GM12878 (cell line): ENCODE measurements around the gene ARHGEF10L. TPM values are rescaled to one million over a fixed set of nuclear protein-coding genes. Genes with fewer than 3 reads are reported as not detected.

Source experiments
- ATAC-seq: fragments of 200-7000 bp; cut with Tn5 transposase; 3 replicates; pipeline ENCODE4 v1.9.1; 2020; ENCODE audit warnings: mild to moderate bottlenecking, moderate library complexity
- BruUV-seq: library from RNA; stranded (reverse); fragments of 400-500 nt; replicated peaks from 2 replicates; lab custom pipeline; 2021; lab: Mats Ljungman, UMichigan
- CTCF ChIA-PET: fragments of 300-600 bp; sonication (Branson Sonifier 250); formaldehyde crosslinking; extraction: SDS; loops from one replicate; lab custom pipeline; 2021; ENCODE audit warnings: inconsistent platforms; lab: Yijun Ruan, JAX
- POLR2A ChIA-PET: fragments of 350-600 bp; formaldehyde crosslinking; extraction: SDS; loops from one replicate; lab custom pipeline; 2021; ENCODE audit warnings: inconsistent platforms; lab: Charles Lee
- RAD21 ChIA-PET: fragments of 300-600 bp; sonication (Branson Sonifier 250); formaldehyde crosslinking; loops from one replicate; lab custom pipeline; 2023; ENCODE audit warnings: antibody characterized with exemption; ENCODE audit not compliant: unreplicated experiment; lab: Charles Lee
- SMC1A ChIA-PET: fragments of 300-600 bp; sonication (Branson Sonifier 250); formaldehyde crosslinking; loops from one replicate; lab custom pipeline; 2023; ENCODE audit not compliant: unreplicated experiment, uncharacterized antibody; lab: Charles Lee
- DNase-seq: peaks from one replicate; pipeline ENCODE4 v3.0.0-alpha.2; 2011; ENCODE audit warnings: low read depth, low spot score
- FAIRE-seq: peaks from 3 replicates; lab custom pipeline; 2011; peaks lifted over from hg19 to GRCh38; lab: Jason Lieb, UNC
- H2AFZ ChIP-seq: 2 replicates; pipeline ENCODE4 v1.6.0; 2011; ENCODE audit warnings: low read depth, low read length, control low read depth; ENCODE audit not compliant: control insufficient read depth
- H3K27ac ChIP-seq: 2 replicates; pipeline ENCODE4 v1.5.1; 2011; ENCODE audit warnings: control low read depth; ENCODE audit not compliant: control insufficient read depth, insufficient read depth
- H3K27me3 ChIP-seq, 2 experiments: replicated peaks in 1 of 2; 2 replicates each; pipeline versions ENCODE4 v1.6.0 to v1.6.1; 2011; ENCODE audit warnings: low read length in 1 of 2; ENCODE audit not compliant: control insufficient read depth in 2 of 2, insufficient read depth in 2 of 2
- H3K36me3 ChIP-seq, 2 experiments: 2 replicates each; pipeline ENCODE4 v1.5.1; 2011; ENCODE audit warnings: low read length in 1 of 2; ENCODE audit not compliant: control insufficient read depth in 2 of 2, insufficient read depth in 2 of 2
- H3K4me1 ChIP-seq: 2 replicates; pipeline ENCODE4 v1.6.1; 2011; ENCODE audit warnings: mild to moderate bottlenecking, low read length, moderate library complexity, mixed read lengths; ENCODE audit not compliant: control insufficient read depth, insufficient read depth
- H3K4me2 ChIP-seq: 2 replicates; pipeline ENCODE4 v1.6.0; 2011; ENCODE audit warnings: control low read depth; ENCODE audit not compliant: control insufficient read depth, insufficient read depth
- H3K4me3 ChIP-seq: fragments of 200-600 bp; sonication (generic); 2 replicates; pipeline ENCODE4 v1.5.1; 2016
- H3K79me2 ChIP-seq: 2 replicates; pipeline ENCODE4 v1.6.0; 2011; ENCODE audit warnings: low read length; ENCODE audit not compliant: control insufficient read depth, insufficient read depth
- H3K9ac ChIP-seq: 2 replicates; pipeline ENCODE4 v1.8.0; 2011; ENCODE audit warnings: low read length, control low read depth, mixed read lengths; ENCODE audit not compliant: control insufficient read depth, insufficient read depth
- H3K9me3 ChIP-seq: replicated peaks from 3 replicates; pipeline ENCODE4 v1.5.1; 2011; ENCODE audit warnings: mild to moderate bottlenecking, low read length; ENCODE audit not compliant: control insufficient read depth, insufficient read depth
- H4K20me1 ChIP-seq: 2 replicates; pipeline ENCODE4 v1.6.0; 2011; ENCODE audit not compliant: control insufficient read depth, insufficient read depth
- BRCA1 ChIP-seq: IDR thresholded peaks from 2 replicates; pipeline ENCODE4 v1.6.1; 2011; ENCODE audit warnings: low read depth, low read length, improper control_type of control experiment
- EGR1 ChIP-seq, 2 experiments: IDR thresholded peaks; 1 replicate in 1 of 2; 2 replicates in 1 of 2; pipeline ENCODE4 v1.6.1; 2011 to 2012; ENCODE audit warnings: low read depth in 2 of 2, low read length in 2 of 2, borderline replicate concordance in 1 of 2, mild to moderate bottlenecking in 1 of 2, moderate library complexity in 1 of 2
- GABPA ChIP-seq: IDR thresholded peaks from 2 replicates; pipeline ENCODE4 v1.6.1; 2014; ENCODE audit warnings: antibody characterized with exemption, low read depth, mild to moderate bottlenecking, inconsistent platforms
- GATAD2B ChIP-seq: fragments of 450-650 bp; conservative IDR thresholded peaks from 2 replicates; pipeline ENCODE4 v1.6.1; 2017; ENCODE audit warnings: low read depth, mild to moderate bottlenecking, moderate library complexity
- KDM1A ChIP-seq: fragments of 200-600 bp; sonication (generic); IDR thresholded peaks from 2 replicates; pipeline ENCODE4 v1.6.1; 2016; ENCODE audit warnings: borderline replicate concordance
- NR2C2 ChIP-seq: IDR thresholded peaks from 2 replicates; pipeline ENCODE4 v1.6.1; 2011; ENCODE audit warnings: borderline replicate concordance, low read depth; ENCODE audit not compliant: control insufficient read depth, insufficient read length
- PBX3 ChIP-seq: IDR thresholded peaks from 2 replicates; pipeline ENCODE4 v1.6.1; 2011; ENCODE audit warnings: mild to moderate bottlenecking, low read depth, low read length, moderate library complexity; ENCODE audit not compliant: insufficient replicate concordance
- WRNIP1 ChIP-seq: IDR thresholded peaks from 2 replicates; pipeline ENCODE4 v1.6.1; 2011; ENCODE audit warnings: low read depth, low read length, improper control_type of control experiment, borderline replicate concordance
- ZNF207 ChIP-seq: fragments of 450-650 bp; IDR thresholded peaks from 2 replicates; pipeline ENCODE4 v1.6.1; 2014; ENCODE audit warnings: antibody characterized with exemption, mild to moderate bottlenecking, borderline replicate concordance
- WGBS: methylation state at CpG from one replicate; pipeline ENCODE4 v1.1.6; 2016; ENCODE audit warnings: low lambda C conversion rate; ENCODE audit not compliant: insufficient replicate concordance, insufficient coverage; ENCODE audit errors: missing lambda C conversion rate; 5-methylcytosine and 5-hydroxymethylcytosine counted together
- in situ Hi-C: fragments of 300-500 bp; cut with MboI; formaldehyde crosslinking; loops from 9 replicates; pipeline ENCODE4 v1.14.3; 2018; ENCODE audit warnings: mixed read lengths
- intact Hi-C: fragments of 100-400 bp; cut with micrococcal nuclease; formaldehyde crosslinking; loops from one replicate; pipeline ENCODE4 v1.14.2; 2022; ENCODE audit not compliant: unreplicated experiment
- polyA plus RNA-seq, 11 experiments: library from polyadenylated mRNA; depleted of rRNA in 4 of 11; unstranded in 6 of 11; stranded (reverse) in 5 of 11; fragments of >200 nt; fragmentation: Nextera tagmentation in 4 of 11; fragmentation: Illumina TruSeq in 1 of 11; extraction: Ambion mirVana in 4 of 11; extraction: Trizol in 1 of 11; gene quantifications; 1 replicate in 1 of 11; 2 replicates in 10 of 11; pipeline versions ENCODE4 v1.2.1 to v1.2.3, GENCODE V29; 2011 to 2016; ENCODE audit warnings: inconsistent platforms in 2 of 11, missing spikeins in 2 of 11, low read depth in 1 of 11
- total RNA-seq, 4 experiments: library from RNA; depleted of rRNA in 3 of 4; stranded (reverse); fragments of >200 nt in 3 of 4; fragmentation: Illumina TruSeq in 1 of 4; extraction: Trizol in 1 of 4; gene quantifications; 2 replicates each; pipeline versions ENCODE4 v1.2.1 to v1.2.3, GENCODE V29; 2013 to 2021

Gene ARHGEF10L
- total and polyA plus RNA-seq, 10 of the 15 experiments (the other 5 are each of a cell fraction or from before 2014, with no cell fraction given): 0.05 to 0.94 (median 0.28) TPM; not detected in 2

- no peaks in the 10 kb centered on the region for H4K20me1 ChIP-seq
- no peaks in the 10 kb centered on the region for H3K36me3 ChIP-seq
- H3K4me3 ChIP-seq: no peak overlapping the region
- WGBS: 54% methylated on average over 22 of the region's 22 CpGs
- in situ Hi-C loops: no loop called here
- POLR2A ChIA-PET: no interaction called here
- no peak overlapping the region for H2AFZ ChIP-seq
- CTCF ChIA-PET: no interaction called here
- H3K9me3 ChIP-seq: no peaks in the 10 kb centered on the region
- no peak overlapping the region for H3K9ac ChIP-seq
- ATAC-seq (no peak), FAIRE-seq (no peak), DNase-seq (no peak)
- BruUV-seq: no TSS peak
- no peak overlapping the region for H3K27ac ChIP-seq
- no peaks in the 10 kb centered on the region for H3K79me2 ChIP-seq
- H3K27me3 ChIP-seq: peaks cover 0 to 1% of the 10 kb centered on the region in 2 experiments; a peak in 1 of 4 replicates
- RAD21 ChIA-PET: no interaction called here
- no peak for TF ChIP-seq PBX3
- TF ChIP-seq GABPA: no peak
- no peaks in the 10 kb centered on the region for H3K4me1 ChIP-seq
- intact Hi-C loops: no loop called here
- H3K4me2 ChIP-seq: no peak overlapping the region
- SMC1A ChIA-PET: no interaction called here
These were observed 83.3 kb downstream of the ARHGEF10L start for GRCh38 chr1:17622823-17623222.

DNA sequence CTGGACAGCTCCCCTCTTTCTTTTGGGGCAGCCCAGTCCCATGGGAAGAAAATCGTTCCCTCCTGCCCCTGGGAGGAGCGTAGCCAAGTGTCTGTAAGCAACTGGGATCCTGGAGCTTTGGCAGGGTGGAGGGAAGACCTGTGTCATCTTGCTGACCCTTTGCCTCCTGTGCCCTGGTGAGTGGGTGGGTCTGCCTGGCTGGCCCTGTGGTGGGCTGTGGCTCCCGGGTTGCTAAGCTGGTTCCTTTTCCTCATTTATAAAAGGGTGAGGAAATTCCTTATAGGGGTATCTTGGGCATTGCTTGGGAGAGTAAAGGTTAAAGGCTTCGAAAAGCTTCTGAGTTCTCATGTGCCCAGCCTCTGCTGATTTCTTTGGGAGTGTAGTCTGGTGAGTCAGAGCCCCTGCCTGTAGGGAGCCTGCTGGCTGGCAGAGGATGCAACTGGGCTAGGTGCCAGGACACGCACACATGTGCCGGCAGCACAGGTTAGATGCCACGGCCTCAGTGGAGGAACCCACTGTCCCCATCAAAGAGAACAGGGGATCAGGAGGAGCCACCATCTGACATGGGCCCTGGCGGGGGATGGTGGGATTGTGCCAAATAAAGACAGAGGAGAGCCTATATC is 85.2 kb downstream of the ARHGEF10L start:
- Histone ChIP-seq H3K36me3 (no peaks in the 10 kb centered on the region), H2AFZ (no peak overlapping the region), H3K9me3 (no peaks in the 10 kb centered on the region), H3K79me2 (no peaks in the 10 kb centered on the region), H3K27me3 (peaks cover 0 to 1% of the 10 kb centered on the region in 2 experiments; a peak in 1 of 4 replicates), H3K4me3 (no peak overlapping the region), H4K20me1 (no peaks in the 10 kb centered on the region), H3K27ac (no peak overlapping the region), H3K9ac (no peak overlapping the region), H3K4me1 (no peaks in the 10 kb centered on the region), H3K4me2 (no peak overlapping the region)
- no peak for FAIRE-seq
- TF ChIP-seq BRCA1 (no peak), KDM1A (no peak), NR2C2 (no peak), EGR1 (IDR thresholded peaks at IDR 0.05; ENCODE audit: borderline replicate concordance in 1 of 2, low read depth in 2 of 2, low read length in 2 of 2) (no peak), WRNIP1 (no peak), GATAD2B (no peak), ZNF207 (no peak)
- RAD21 ChIA-PET: no interaction called here
- no peak for ATAC-seq
- no peak for DNase-seq
- POLR2A ChIA-PET: no interaction called here
- intact Hi-C loops: no loop called here
- WGBS: 9% methylated on average over 8 of the region's 8 CpGs
- in situ Hi-C loops: no loop called here
- CTCF ChIA-PET: no interaction called here
- BruUV-seq: no TSS peak
- SMC1A ChIA-PET: no interaction called here
